SK-N-SH treated with all-trans-retinoic acid at 6 μM for 48 hours (cell line): ENCODE data around the gene RAB8A.

Experiments
- ESRRG ChIP-seq: fragments of 250-450 bp; sonication (Bioruptor Pico); IDR thresholded peaks from 2 replicates; pipeline ENCODE4 v1.6.1; 2021; ENCODE audit warnings: mild to moderate bottlenecking
- ISL1 ChIP-seq: fragments of 250-450 bp; sonication (Bioruptor Pico); IDR thresholded peaks from 2 replicates; pipeline ENCODE4 v2.1.2; 2022; ENCODE audit warnings: mild to moderate bottlenecking, moderate library complexity
- PATZ1 ChIP-seq: fragments of 250-450 bp; sonication (Bioruptor Pico); IDR thresholded peaks from 2 replicates; pipeline ENCODE4 v1.8.0; 2020; ENCODE audit warnings: mild to moderate bottlenecking, moderate library complexity, borderline replicate concordance
- POU6F1 ChIP-seq: fragments of 250-450 bp; sonication (Bioruptor Pico); IDR thresholded peaks from 2 replicates; pipeline ENCODE4 v1.8.0; 2021; ENCODE audit warnings: low read depth, mild to moderate bottlenecking, moderate library complexity, borderline replicate concordance
- PPARA ChIP-seq: fragments of 250-450 bp; sonication (Bioruptor Pico); IDR thresholded peaks from 2 replicates; pipeline ENCODE4 v1.5.0; 2020; ENCODE audit warnings: mild to moderate bottlenecking, borderline replicate concordance
- RARB ChIP-seq: fragments of 250-450 bp; sonication (Bioruptor Pico); IDR thresholded peaks from 2 replicates; pipeline ENCODE4 v1.8.0; 2021; ENCODE audit warnings: mild to moderate bottlenecking, moderate library complexity
- SNAI2 ChIP-seq: fragments of 250-450 bp; sonication (Bioruptor Pico); IDR thresholded peaks from 2 replicates; pipeline ENCODE4 v1.5.0; 2020; ENCODE audit warnings: mild to moderate bottlenecking, moderate library complexity
- TOX ChIP-seq: fragments of 250-450 bp; sonication (Bioruptor Pico); IDR thresholded peaks from 2 replicates; pipeline ENCODE4 v1.8.0; 2021; ENCODE audit warnings: mild to moderate bottlenecking, moderate library complexity, borderline replicate concordance
- TSHZ2 ChIP-seq: fragments of 250-450 bp; sonication (Bioruptor Pico); IDR thresholded peaks from 2 replicates; pipeline ENCODE4 v1.5.0; 2020; ENCODE audit warnings: mild to moderate bottlenecking, moderate library complexity
- ZFP3 ChIP-seq: fragments of 250-450 bp; sonication (Bioruptor Pico); IDR thresholded peaks from 2 replicates; pipeline ENCODE4 v1.5.0; 2020; ENCODE audit warnings: mild to moderate bottlenecking, moderate library complexity
- ZFP30 ChIP-seq: fragments of 450-650 bp; formaldehyde crosslinking; IDR thresholded peaks from 2 replicates; pipeline ENCODE4 v1.5.0; 2022; ENCODE audit warnings: mild to moderate bottlenecking, moderate library complexity
- ZNF565 ChIP-seq: fragments of 450-650 bp; formaldehyde crosslinking; conservative IDR thresholded peaks from 2 replicates; pipeline ENCODE4 v1.5.0; 2020; ENCODE audit warnings: low read depth, mild to moderate bottlenecking, moderate library complexity
- ZNF8 ChIP-seq: fragments of 450-650 bp; formaldehyde crosslinking; IDR thresholded peaks from 2 replicates; pipeline ENCODE4 v1.5.0; 2020; ENCODE audit warnings: mild to moderate bottlenecking, moderate library complexity

- TF ChIP-seq RARB (no peak), POU6F1 (CRISPR knock-in tag) (no peak), ISL1 (no peak), TSHZ2 (CRISPR knock-in tag) (no peak), ZNF565 (no peak), ZNF8 (CRISPR knock-in tag) (no peak), ZFP30 (CRISPR knock-in tag) (no peak), ZFP3 (CRISPR knock-in tag) (no peak), SNAI2 (CRISPR knock-in tag) (no peak), PATZ1 (CRISPR knock-in tag) (no peak), PPARA (CRISPR knock-in tag) (no peak), ESRRG (no peak), TOX (CRISPR knock-in tag) (no peak)
Observed at GRCh38 chr19:16098416-16098768, 13.3 kb upstream of the RAB8A start.
